Uterus (tissue), 2 donors: ENCODE results near the gene C7orf57.

Experiments used
- POLR2A ChIP-seq, 2 donors: fragments of 450-650 bp; IDR thresholded peaks; one replicate each; pipeline ENCODE4 v1.6.1; 2016; ENCODE audit warnings: antibody characterized with exemption in 2 of 2, mild to moderate bottlenecking in 1 of 2, moderate library complexity in 1 of 2
- TF ChIP-seq, protein P1 (sequence below), 4 experiments: fragments of 200-600 bp in 2 of 4; fragments of 450-650 bp in 2 of 4; sonication (generic) in 2 of 4; IDR thresholded peaks; one replicate each; pipeline ENCODE4 v1.5.1; 2016 to 2019; ENCODE audit warnings: antibody characterized with exemption in 4 of 4, mild to moderate bottlenecking in 2 of 4, moderate library complexity in 1 of 4

DNA sequence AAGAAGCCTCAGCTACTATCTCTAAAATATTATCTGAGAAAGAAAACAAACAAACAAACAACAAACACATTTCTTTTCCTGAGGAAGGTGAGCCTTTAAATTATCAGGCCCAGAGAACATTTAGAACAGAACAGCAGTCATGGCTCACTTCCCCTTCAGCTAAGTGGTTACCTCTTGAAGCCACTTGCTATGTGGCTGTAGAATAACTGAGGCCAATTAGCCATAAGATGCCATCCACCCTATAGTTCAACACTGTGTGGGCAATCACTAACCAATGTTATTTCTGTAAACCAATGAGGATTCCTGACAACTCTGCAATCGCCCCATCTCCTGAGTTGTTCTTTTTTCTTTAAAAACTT lies 50.1 kb downstream of the C7orf57 start:
- TF ChIP-seq POLR2A (IDR thresholded peaks at IDR 0.05), result no peak
- TF ChIP-seq, protein P1, sequence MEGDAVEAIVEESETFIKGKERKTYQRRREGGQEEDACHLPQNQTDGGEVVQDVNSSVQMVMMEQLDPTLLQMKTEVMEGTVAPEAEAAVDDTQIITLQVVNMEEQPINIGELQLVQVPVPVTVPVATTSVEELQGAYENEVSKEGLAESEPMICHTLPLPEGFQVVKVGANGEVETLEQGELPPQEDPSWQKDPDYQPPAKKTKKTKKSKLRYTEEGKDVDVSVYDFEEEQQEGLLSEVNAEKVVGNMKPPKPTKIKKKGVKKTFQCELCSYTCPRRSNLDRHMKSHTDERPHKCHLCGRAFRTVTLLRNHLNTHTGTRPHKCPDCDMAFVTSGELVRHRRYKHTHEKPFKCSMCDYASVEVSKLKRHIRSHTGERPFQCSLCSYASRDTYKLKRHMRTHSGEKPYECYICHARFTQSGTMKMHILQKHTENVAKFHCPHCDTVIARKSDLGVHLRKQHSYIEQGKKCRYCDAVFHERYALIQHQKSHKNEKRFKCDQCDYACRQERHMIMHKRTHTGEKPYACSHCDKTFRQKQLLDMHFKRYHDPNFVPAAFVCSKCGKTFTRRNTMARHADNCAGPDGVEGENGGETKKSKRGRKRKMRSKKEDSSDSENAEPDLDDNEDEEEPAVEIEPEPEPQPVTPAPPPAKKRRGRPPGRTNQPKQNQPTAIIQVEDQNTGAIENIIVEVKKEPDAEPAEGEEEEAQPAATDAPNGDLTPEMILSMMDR (IDR thresholded peaks at IDR 0.05), result no peak
